ENCODE measurements around the gene HOXD3.

Gene HOXD3

DNA sequence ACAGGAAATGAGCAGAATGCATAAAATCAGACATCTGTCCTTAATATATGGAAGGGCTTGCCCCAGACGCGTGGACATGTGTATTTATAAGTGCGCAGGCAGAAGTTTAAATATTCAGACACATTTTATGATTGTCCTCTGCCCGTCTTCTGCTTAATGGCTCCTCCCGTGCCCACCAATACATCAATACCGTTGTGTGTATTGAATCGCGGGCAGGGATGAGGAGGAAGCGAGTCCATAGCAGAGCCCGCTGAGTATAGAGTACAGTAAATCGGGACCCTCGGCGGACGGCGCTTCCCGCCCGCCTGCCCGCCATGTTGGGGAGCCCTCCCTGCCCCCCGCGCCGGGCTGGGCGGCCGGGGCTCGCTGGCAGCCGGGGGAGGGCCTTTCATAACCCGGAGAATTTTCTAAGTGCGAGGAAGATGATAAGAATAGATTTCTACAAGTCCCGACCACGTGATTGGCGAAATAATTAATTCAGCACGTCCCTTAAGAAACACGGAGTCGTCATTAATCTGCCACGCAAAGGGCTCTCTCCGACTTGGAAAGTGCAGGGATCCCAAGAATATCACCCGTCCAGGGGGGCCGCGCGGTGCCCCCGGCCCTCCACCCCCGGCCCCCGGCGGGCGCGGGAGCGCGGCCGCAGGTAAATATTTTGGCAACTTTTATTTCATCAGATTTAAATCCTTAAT is at the start of gene HOXD3:
Gene HOXD3, plus strand, starts transcription at position 501 of the 692 bp plus-strand sequence. CDS start 11,808 bp downstream, outside the sequence.
- no peak for DNase-seq (ENCODE audit: low read depth)

DNA sequence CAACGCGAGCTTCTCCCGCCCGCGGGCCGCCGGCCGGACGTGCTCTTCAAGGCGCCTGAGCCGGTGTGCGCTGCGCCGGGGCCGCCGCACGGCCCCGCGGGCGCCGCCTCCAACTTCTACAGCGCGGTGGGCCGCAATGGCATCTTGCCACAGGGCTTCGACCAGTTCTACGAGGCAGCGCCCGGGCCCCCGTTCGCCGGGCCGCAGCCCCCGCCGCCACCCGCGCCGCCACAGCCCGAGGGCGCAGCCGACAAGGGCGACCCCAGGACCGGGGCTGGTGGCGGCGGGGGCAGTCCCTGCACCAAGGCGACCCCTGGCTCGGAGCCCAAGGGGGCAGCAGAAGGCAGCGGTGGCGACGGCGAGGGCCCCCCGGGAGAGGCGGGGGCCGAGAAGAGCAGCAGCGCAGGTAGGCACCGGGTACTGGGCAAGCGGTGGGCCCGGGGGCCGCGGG is 49.4 kb upstream of the HOXD3 start:
- no peak for DNase-seq (ENCODE audit: low read depth)

DNA sequence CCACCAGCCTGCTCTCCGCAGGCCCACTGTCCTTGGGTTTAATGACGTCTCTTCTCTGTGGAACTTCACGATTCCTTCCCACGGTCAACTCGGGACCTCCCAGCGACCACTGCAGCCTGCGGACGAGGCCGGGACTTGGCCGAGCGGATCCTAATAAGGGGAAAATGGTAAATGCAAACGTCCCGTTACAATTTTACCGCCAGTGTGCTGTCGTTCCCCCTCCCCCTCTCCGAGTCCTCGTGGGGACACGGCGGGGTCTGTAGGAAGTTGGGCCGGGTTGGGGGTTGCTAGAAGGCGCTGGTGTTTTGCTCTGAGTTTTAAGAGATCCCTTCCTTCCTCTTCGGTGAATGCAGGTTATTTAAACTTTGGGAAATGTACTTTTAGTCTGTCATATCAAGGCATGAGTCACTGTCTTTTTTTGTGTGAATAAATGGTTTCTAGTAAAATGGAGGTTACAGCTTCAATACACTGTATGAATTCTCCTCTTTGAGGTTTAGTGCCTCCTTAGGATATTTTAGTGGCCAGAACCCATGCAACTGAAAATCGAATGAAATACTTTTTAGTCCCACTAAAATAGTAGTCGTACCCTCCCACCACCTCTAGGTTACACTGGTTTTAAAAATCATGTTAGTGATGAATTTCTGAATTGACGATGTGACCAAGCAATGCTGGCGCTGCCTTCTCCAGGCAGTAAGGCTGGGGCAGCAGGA is 47.8 kb upstream of the HOXD3 start:
- DNase-seq (ENCODE audit: low read depth), result no peak

DNA sequence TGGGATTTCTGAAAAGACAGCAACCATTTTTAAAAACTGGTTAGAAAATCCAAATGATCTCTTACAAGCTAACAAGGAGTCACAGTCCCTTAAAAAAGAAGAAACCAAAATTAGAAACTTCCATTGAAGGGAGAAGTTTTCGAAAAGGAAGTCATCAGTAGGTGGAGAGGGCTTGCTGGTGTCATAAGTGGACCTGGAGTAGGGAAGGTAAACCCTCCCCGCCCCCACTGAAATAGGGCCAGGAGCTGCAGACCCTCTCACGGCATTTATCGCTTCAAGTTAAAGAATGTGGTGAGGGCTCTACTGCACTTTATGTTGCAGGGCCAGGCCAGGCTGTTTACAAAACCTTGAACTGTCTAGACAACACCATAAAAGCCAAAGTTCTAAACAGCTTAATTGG is 47.2 kb upstream of the HOXD3 start:
- no peak for DNase-seq (ENCODE audit: low read depth)

DNA sequence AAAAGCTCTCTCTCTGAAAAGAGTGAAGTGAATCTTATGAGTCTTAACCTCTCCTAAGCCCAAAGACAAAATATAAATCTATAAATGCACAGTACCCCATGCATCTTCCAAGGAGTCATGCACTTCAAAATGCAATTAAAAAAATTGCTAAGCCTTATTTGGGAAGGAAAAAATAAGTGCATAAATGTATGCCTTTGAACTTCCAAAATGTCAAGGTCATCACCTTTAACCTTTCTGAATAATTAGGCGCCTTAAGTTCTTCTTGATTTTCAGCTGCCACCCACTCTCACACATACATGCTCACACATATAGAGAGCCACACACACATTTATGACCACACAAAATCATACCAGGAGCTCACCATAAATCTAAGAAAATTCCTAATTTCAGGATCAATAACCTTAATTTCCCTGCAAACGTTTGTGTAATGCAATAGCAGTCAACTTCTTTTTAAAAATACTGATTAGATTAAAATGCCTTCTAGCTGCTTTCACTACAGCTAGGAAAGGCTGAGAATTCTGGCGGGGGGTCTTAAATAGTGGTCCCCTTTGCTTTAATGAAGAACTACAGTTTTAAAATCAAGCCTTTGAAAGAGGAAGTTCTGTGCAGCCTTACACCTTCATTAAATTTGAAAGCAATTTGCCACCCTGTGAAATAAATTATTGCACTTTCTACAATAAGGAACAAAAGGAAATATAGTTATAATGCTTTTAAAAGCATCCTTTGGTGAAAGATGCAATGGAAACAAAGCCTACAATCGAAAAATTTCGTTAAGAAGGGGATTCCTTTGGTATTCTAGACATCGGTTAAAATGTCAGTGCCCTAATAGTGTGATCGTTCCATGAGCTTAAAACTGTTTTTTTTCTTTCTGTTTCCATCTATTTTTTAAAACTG is 46.4 kb upstream of the HOXD3 start:
- DNase-seq (ENCODE audit: low read depth), result no peak

DNA sequence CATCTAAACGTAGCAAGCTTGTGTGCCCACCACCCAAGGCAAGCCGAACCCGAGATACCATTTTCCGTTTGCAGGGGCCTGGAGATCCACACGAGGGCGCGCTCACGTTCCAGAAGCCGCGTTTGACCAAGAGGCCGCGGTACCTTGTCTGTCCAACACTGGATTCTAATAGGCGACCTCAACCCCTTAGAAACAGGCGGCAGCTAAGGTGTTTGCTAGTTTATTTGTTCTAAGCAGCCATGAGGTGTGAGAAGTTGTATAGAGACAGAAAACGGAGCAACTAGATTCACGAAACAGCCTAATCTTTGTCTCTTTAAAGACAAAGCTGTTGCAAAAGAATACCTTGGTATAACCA is 45.8 kb upstream of the HOXD3 start:
- no peak for DNase-seq (ENCODE audit: low read depth)

DNA sequence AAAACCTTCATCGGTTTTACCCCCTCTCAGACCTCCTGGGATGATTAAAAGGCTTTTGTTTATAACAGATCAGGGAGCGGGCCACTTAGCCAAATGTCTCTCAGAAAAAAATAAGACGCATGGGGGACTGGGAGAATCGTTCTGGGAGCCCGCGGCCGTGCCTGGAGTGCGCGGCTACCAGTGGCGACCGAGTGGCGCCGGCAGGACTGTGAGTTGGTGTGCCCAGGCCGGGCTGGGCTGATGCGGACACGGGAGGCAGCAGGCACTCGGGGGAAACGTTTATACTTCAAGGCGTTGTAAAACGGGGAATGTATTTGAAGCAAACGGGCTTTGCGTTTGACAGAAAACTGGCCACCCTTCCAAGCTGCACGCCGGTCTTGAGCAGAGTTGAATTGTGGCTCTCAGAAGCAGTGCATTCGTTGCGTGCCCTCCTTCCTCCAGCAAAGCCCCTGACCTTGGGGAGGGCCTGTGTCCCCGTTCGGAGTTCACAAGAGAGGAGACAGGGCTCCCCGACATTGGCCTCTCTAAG is 45.2 kb upstream of the HOXD3 start:
- no peak for DNase-seq (ENCODE audit: low read depth)

DNA sequence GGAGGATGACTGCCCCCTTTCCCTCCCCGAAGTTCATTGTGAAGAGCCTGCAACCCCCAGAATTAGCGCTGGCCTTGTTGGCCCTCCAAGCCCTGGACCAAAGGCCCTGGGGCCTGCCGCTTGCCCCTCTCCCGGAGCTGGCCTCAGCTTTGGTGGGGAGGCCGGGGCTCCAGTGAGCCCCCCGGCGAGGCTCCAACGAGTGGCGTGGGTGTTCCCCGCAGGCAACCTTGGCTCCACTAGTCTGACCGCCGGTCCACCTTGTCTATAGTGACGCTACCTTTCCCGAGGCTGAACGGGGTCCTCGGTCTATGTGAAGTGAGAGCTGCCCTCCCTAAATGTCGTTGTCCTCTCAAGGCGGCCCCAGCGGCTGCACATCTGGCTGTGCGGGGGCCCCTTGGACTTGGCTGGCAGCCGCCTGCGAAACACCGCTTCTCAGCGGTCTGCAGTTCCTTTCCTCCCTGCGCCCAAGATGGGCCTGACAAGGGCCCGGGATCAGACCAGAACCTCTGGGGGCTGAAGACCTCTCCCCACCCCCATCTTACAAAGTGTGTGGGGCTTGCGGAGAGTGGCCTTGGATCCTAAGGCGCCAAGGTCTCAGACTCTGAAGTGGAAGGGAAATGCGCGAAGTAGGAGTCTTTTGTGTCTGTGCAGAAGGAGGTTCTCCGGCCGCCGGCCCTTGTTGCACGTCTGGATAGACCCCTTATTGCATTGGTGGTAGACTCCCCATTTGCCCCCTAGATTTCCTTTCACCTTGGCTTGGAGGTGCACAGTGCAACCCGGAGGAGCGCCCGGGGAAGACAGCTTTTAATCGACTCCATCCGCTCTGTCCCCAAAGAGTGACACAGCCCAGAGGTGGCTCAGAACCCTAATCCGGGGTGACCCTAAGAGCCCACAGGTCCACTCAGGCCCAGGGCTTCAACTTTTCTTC is 44.5 kb upstream of the HOXD3 start:
- no peak for DNase-seq (ENCODE audit: low read depth)

DNA sequence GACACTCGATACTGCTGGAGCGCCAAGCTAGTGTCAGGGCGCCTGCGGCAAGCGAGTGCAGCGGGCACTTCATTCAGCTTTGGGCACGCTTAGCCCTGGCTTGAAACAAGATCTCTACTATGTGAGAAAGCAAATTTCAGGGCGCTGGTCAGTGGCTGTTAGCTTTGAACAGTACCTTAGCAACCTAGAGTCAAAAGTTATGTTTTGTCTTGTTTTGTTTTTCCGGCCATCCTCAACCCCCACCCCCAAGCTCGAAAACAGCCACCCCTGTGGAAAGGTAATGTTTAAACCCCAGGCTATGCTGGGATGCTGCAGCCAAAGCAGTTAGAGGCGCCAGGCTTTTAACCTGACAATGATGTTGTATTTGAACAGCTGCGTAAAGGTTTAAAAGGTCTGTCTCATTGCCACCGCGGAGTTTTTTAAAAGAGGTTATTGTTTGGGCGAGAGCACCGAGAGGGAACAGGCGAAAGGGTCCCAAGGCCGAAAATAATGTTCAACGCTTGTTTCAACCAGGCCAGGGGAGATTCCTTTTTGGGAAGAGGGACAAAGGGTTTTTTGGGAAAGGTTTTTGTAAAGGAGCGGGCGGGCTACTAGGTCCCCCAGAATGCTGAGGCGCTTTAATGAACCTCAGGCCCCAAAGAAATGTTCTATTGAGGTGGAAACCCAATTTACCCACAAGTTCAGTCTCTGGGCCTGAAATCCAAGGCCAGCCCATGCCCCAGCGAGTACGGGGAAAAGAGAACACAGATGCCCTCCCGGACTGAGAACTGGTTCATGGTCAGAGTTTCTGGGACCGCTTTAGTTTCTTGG is 42.8 kb upstream of the HOXD3 start:
- no peak for DNase-seq (ENCODE audit: low read depth)

DNA sequence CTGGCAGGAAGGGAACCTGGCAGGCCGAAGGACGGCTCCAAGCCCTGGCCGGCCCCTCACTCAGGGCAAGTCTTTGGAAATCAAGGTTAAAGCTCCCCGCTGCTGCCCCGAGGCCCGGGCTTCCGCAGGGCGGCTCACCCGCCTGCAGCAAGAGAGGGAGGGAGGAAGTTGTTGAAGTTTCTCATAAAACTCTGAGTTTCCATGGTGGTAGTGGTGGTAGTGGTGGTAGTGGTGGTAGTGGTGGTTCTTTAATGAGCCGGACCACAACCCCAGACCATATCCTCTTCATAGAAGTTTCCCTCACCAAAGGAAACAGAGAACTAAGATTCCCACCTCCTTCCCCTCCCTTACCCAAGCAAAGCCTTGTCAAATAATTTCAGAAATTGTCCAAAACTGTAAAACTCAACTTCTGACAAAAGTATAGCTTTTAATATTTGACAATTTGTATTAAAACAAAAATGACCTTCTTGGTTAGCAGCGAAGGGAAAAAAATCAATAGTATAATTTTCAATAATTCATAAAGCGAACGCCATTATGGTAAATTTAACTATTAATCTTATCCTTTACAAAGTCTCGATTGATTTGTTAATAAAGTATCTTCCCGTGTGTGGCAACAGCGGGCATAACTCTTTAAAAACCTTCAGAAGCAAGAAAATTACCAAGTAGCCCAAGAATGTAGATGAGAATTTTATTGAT is 42.0 kb upstream of the HOXD3 start:
- no peak for DNase-seq (ENCODE audit: low read depth)

DNA sequence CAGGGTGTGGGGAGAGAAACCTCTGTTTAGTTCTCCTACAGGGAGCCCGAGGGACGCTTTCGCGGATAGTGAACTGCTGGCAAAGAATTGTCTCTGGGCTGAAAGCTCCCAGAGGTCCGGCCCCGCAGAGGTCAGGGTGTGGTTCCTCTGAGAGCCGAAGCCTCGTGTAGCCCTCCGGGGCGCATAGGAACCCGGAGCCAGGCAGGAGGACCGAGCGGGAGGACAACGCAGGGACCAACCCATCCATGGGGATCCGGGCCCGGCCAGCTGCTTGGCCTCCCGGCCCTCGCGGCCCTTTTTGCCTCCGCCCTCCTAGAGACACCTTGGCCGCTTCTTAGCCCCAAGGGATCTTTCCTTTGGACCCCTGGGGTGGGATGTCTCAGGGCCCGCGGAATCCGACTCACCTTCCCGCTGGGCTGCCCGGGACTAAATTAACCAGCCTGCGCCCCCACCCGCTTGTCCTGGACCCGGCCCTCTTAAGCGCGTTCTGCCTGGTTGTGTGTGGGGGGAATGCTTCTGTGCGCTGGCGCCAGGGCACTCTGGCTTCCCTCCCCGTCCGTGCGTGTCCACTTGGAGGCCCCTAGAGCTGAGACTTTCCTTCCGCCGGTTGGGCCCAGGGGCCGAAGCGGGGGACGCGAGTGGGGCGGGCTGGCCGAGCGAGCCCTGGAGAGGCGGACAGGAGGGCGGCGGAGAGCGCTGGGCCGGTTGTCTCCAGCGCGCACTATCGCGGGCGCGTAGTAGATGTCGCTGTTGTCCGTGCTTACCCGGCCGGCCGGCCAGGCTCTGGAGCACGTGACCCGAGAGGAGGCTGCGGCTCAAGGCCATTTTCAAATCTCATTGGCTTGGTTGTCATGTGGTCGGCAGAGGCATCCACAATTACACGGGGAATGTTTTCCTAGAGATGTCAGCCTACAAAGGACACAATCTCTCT is 41.0 kb upstream of the HOXD3 start, which contains the start of gene HOXD10:
Gene HOXD10, plus strand, starts transcription at position 896 of the 931 bp plus-strand sequence. CDS start 56 bp downstream, outside the sequence.
- no peak for DNase-seq (ENCODE audit: low read depth)

DNA sequence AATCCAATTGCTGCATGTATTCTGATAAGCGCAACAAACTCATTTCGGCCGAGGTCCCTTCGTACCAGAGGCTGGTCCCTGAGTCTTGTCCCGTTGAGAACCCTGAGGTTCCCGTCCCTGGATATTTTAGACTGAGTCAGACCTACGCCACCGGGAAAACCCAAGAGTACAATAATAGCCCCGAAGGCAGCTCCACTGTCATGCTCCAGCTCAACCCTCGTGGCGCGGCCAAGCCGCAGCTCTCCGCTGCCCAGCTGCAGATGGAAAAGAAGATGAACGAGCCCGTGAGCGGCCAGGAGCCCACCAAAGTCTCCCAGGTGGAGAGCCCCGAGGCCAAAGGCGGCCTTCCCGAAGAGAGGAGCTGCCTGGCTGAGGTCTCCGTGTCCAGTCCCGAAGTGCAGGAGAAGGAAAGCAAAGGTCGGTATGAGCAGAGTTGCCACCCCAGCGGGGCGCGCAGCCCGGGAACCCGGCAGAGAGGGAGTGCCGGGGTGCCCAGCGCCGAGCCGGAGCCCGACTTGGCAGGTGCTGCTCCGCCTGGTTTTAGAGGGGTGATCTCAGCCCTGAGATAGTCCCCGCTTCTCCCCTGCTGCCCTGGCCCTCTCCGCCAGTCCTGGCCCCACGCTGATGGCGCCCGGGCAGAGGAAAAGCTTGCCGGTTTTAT is 39.8 kb upstream of the HOXD3 start:
- DNase-seq (ENCODE audit: low read depth), result no peak

DNA sequence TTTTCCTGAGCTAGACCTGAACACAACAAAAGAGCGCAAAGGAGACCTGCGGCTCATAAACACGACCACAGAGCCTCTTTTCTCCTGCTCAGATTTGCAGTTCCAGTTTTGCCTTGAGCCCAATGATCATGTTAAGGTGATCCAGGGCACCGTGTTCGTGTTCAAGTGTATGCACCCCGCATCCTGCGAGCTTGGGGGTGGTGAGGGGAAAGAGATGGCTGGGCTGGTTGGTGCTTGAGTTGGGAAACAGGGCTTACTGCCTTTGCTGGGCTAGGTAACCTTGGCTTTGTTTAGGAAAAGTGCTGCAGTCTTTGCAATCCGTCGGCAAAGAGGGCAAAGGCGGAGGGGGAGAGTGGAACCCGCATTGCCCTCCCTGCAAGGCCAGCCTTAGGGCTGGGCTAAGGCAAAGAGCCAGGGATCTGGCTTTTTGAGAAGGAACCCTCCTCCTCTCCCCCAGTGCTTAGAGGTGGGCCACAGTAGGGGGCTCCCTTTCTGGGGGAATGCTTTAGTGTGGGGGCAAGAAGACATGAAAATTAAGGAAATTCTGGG is 39.2 kb upstream of the HOXD3 start:
- no peak for DNase-seq (ENCODE audit: low read depth)

DNA sequence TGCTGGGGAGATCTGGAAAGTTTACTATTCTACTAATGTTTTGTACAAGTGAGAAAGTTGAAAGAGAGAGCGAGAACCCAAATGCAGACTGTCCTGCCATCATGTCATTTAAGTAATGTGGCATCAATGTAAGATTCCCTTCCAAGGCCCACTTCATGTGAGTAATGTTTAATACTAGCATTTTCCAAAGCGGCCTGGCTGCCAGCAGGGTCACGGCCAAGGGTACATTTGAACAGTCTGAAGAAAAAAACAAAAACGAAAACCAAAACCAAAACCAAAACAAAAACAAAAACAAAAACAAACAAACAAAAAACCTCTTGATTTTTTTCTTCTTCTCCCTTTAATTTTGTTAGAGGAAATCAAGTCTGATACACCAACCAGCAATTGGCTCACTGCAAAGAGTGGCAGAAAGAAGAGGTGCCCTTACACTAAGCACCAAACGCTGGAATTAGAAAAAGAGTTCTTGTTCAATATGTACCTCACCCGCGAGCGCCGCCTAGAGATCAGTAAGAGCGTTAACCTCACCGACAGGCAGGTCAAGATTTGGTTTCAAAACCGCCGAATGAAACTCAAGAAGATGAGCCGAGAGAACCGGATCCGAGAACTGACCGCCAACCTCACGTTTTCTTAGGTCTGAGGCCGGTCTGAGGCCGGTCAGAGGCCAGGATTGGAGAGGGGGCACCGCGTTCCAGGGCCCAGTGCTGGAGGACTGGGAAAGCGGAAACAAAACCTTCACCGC is 38.3 kb upstream of the HOXD3 start:
- no peak for DNase-seq (ENCODE audit: low read depth)

DNA sequence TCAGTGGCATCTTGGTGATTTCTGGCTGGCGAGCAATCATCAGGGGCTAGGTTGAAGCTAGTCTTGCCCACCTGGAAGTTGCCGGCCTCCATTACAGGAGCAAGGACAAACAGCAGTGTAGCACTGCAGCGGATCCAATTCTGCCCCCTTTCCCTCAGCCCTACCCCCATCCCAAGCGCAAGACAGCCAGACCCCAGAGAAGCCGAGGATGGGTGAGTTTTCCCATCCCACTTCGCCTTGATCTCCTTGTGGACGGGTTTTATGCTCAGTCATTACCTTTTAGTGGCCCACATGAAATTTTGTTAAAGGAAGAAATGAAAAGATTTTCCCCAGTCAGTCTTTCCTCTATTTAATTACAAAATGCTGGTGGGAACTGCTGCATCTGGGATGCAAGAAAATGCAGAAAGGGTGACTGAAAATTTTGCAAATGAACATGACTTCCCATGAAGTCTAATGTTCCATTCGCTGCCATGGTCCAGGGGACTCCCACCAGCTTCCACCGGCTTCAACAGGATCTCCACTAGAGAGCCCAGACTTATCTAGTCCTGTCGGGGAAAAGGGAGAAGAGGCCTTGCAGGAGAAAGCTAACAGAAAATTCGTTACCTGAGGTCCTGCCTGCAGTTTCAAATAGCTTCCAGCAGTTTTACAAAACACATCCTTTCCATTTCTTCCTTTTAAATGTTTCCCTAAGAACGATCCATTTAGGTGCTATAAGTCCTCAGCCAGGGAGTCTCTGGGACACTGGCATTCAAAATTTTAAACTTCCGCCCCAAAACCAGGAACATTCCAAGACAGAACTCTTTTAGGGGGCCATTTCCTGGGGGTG is 36.5 kb upstream of the HOXD3 start:
- no peak for DNase-seq (ENCODE audit: low read depth)
